HG03135 (cell line): ENCODE results near the gene SAG.

Experiments
- ATAC-seq: cut with Tn5 transposase; IDR thresholded peaks from one replicate; pipeline ENCODE4 v1.9.1; 2021; ENCODE audit warnings: mild to moderate bottlenecking, moderate library complexity; ENCODE audit not compliant: unreplicated experiment

The SAG gene

GRCh38 chr2:233353769-233354499 is 46.3 kb downstream of the SAG start, which contains the start of gene DGKD:
Gene DGKD, plus strand, starts transcription at chr2:233354494. Its CDS starts 25 bp downstream, at chr2:233354519.
- peak; percentile 42 for ATAC-seq

GRCh38 chr2:233354500-233354924 is 46.9 kb downstream of the SAG start:
- ATAC-seq, result peak; percentile 13

- peak; percentile 15 for ATAC-seq
Observed at GRCh38 chr2:233354971-233355574, 47.5 kb downstream of the SAG start.

GRCh38 chr2:233355916-233356315 is 48.3 kb downstream of the SAG start:
- ATAC-seq, result no peak

- ATAC-seq, result no peak
Observed at GRCh38 chr2:233356546-233357308, 49.1 kb downstream of the SAG start.

GRCh38 chr2:233358335-233358734 is 50.7 kb downstream of the SAG start:
- ATAC-seq, result no peak

GRCh38 chr2:233358947-233359346 is 51.3 kb downstream of the SAG start:
- no peak for ATAC-seq

- no peak for ATAC-seq
Observed at GRCh38 chr2:233359823-233360222, 52.2 kb downstream of the SAG start.

GRCh38 chr2:233360771-233361176 is 53.2 kb downstream of the SAG start:
- ATAC-seq, result no peak

GRCh38 chr2:233361297-233361696 is 53.7 kb downstream of the SAG start:
- ATAC-seq, result no peak

- ATAC-seq, result no peak
Observed at GRCh38 chr2:233362742-233363141, 55.1 kb downstream of the SAG start.

GRCh38 chr2:233363744-233364235 is 56.2 kb downstream of the SAG start:
- no peak for ATAC-seq

GRCh38 chr2:233365861-233366520 is 58.4 kb downstream of the SAG start:
- no peak for ATAC-seq

- no peak for ATAC-seq
Observed at GRCh38 chr2:233367586-233367985, 60.0 kb downstream of the SAG start.

- ATAC-seq, result no peak
Observed at GRCh38 chr2:233368756-233369155, 61.1 kb downstream of the SAG start.

GRCh38 chr2:233369462-233369861 is 61.8 kb downstream of the SAG start:
- no peak for ATAC-seq

- ATAC-seq, result no peak
Observed at GRCh38 chr2:233369897-233370685, 62.5 kb downstream of the SAG start.

GRCh38 chr2:233371641-233372040 is 64.0 kb downstream of the SAG start:
- no peak for ATAC-seq

GRCh38 chr2:233372855-233373254 is 65.2 kb downstream of the SAG start:
- ATAC-seq, result no peak

GRCh38 chr2:233373316-233373715 is 65.7 kb downstream of the SAG start:
- ATAC-seq, result no peak
